Sigmoid colon (tissue), 7 donors: ENCODE results near the gene ITM2C. TPM values are rescaled to one million over a fixed set of nuclear protein-coding genes. Genes with fewer than 3 reads are reported as not detected.

Source experiments
- DNase-seq: peaks from one replicate; pipeline ENCODE4 v3.0.0-alpha.2; 2019
- H3K27ac ChIP-seq, 4 donors: fragments of 200-600 bp; sonication (generic); one replicate each; pipeline ENCODE4 v1.5.1; 2016 to 2019; ENCODE audit warnings: mild to moderate bottlenecking in 1 of 4
- H3K27me3 ChIP-seq, 3 donors: fragments of 200-600 bp; sonication (generic); one replicate each; pipeline ENCODE4 v1.5.1; 2019; ENCODE audit warnings: mild to moderate bottlenecking in 1 of 3
- H3K36me3 ChIP-seq, 4 donors: fragments of 200-600 bp; sonication (generic); one replicate each; pipeline ENCODE4 v1.5.1; 2016 to 2019
- H3K4me1 ChIP-seq, 4 donors: fragments of 200-600 bp; sonication (generic); one replicate each; pipeline ENCODE4 v1.5.1; 2017 to 2019
- H3K4me3 ChIP-seq, 4 donors: fragments of 200-600 bp; sonication (generic); one replicate each; pipeline ENCODE4 v1.5.1; 2017 to 2019; ENCODE audit warnings: mild to moderate bottlenecking in 2 of 4, moderate library complexity in 1 of 4
- H3K9me3 ChIP-seq, 4 donors: fragments of 200-600 bp in 3 of 4; sonication (generic) in 3 of 4; one replicate each; pipeline versions ENCODE4 v1.5.1 to v1.6.1; 2013 to 2019
- CTCF ChIP-seq, 4 experiments: fragments of 450-650 bp in 3 of 4; fragments of 200-600 bp in 1 of 4; IDR thresholded peaks; one replicate each; pipeline ENCODE4 v1.5.1; 2016 to 2019; ENCODE audit warnings: antibody characterized with exemption in 4 of 4, mild to moderate bottlenecking in 3 of 4, moderate library complexity in 2 of 4
- EP300 ChIP-seq, 4 donors: sonication (generic); formaldehyde crosslinking; IDR thresholded peaks; one replicate each; pipeline ENCODE4 v1.6.1; 2017; ENCODE audit warnings: antibody characterized with exemption in 4 of 4
- POLR2A ChIP-seq, 2 donors: fragments of 450-650 bp; IDR thresholded peaks; one replicate each; pipeline ENCODE4 v1.6.1; 2016; ENCODE audit warnings: antibody characterized with exemption in 2 of 2, mild to moderate bottlenecking in 2 of 2, moderate library complexity in 2 of 2
- POLR2AphosphoS5 ChIP-seq, 4 donors: sonication (generic); formaldehyde crosslinking; IDR thresholded peaks; one replicate each; pipeline ENCODE4 v1.6.1; 2017; ENCODE audit warnings: antibody characterized with exemption in 4 of 4
- WGBS, 2 donors: extraction: QIAGEN DNeasy Blood & Tissue Kit; methylation state at CpG; one replicate each; pipeline ENCODE4 v1.1.7; 2013; 5-methylcytosine and 5-hydroxymethylcytosine counted together
- intact Hi-C: fragments of 100-400 bp; cut with DNase I; formaldehyde crosslinking; loops from one replicate; pipeline ENCODE4 v1.15.1; 2023
- polyA plus RNA-seq, 3 donors: library from polyadenylated mRNA; stranded (reverse); fragments of 200-250 nt; gene quantifications; one replicate each; pipeline ENCODE4 v1.2.3, GENCODE V29; 2013
- total RNA-seq, 4 donors: library from RNA; depleted of rRNA; stranded (reverse); fragments of >200 nt; gene quantifications; one replicate each; pipeline ENCODE4 v1.1.0, GENCODE V29; 2016
- donor health status: healthy with polysubstance abuse.
- donor health status: Bipolar disorder and iron deficiency.
- donor health status: healthy.

ITM2C gene
- total and polyA plus RNA-seq, 7 donors, result 107 to 1,275 (median 206) TPM

- TF ChIP-seq POLR2A (IDR thresholded peaks at IDR 0.05) (no peak), CTCF (IDR thresholded peaks at IDR 0.05) (no peak), POLR2AphosphoS5 (IDR thresholded peaks at IDR 0.05) (no peak)
- WGBS, 2 donors, result 31 to 67% methylated on average over 27 of the region's 27 CpGs
- intact Hi-C loops, result no loop called here
- peaks cover 26 to 48% (median 37%) of the 10 kb centered on the region in 4 donors for H3K36me3 ChIP-seq
- peaks cover 0 to 24% (median 16%) of the 10 kb centered on the region in 4 donors for H3K4me1 ChIP-seq
- DNase-seq, result peak; percentile 51
- no peak overlapping the region for H3K4me3 ChIP-seq
- H3K9me3 ChIP-seq, result no peaks in the 10 kb centered on the region
- no peaks in the 10 kb centered on the region for H3K27me3 ChIP-seq
- H3K27ac ChIP-seq, result no peak overlapping the region
Measured at GRCh38 chr2:230877116-230877758, 12.5 kb downstream of the ITM2C start.

- H3K4me1 ChIP-seq, result peaks cover 0 to 17% (median 9%) of the 10 kb centered on the region in 4 donors
- DNase-seq, result peak; percentile 53
- H3K36me3 ChIP-seq, result peaks cover 26 to 48% (median 37%) of the 10 kb centered on the region in 4 donors
- H3K27ac ChIP-seq, result peak overlapping the region in 1 of 4 donors; percentile 18
- 20 to 42% methylated on average over 20 of the region's 20 CpGs for WGBS, 2 donors
- H3K27me3 ChIP-seq, result no peaks in the 10 kb centered on the region
- intact Hi-C loops, result no loop called here
- H3K4me3 ChIP-seq, result no peak overlapping the region
- no peaks in the 10 kb centered on the region for H3K9me3 ChIP-seq
- TF ChIP-seq POLR2AphosphoS5 (IDR thresholded peaks at IDR 0.05), result no peak
- no peak for TF ChIP-seq CTCF (IDR thresholded peaks at IDR 0.05)
- no peak for TF ChIP-seq POLR2A (IDR thresholded peaks at IDR 0.05)
- no peak for TF ChIP-seq EP300 (IDR thresholded peaks at IDR 0.05)
Measured at GRCh38 chr2:230877759-230878598, 13.2 kb downstream of the ITM2C start.

GRCh38 chr2:230878599-230879188, 14.0 kb downstream of the ITM2C start:
- no peaks in the 10 kb centered on the region for H3K27me3 ChIP-seq
- intact Hi-C loops, result no loop called here
- H3K27ac ChIP-seq, result peak overlapping the region in 1 of 4 donors; percentile 18
- H3K36me3 ChIP-seq, result peaks cover 26 to 48% (median 37%) of the 10 kb centered on the region in 4 donors
- peak; percentile 51 for DNase-seq
- 26 to 59% methylated on average over 10 of the region's 10 CpGs for WGBS, 2 donors
- no peak for TF ChIP-seq POLR2AphosphoS5 (IDR thresholded peaks at IDR 0.05)
- TF ChIP-seq POLR2A (IDR thresholded peaks at IDR 0.05), result no peak
- TF ChIP-seq CTCF (IDR thresholded peaks at IDR 0.05), result no peak
- no peak for TF ChIP-seq EP300 (IDR thresholded peaks at IDR 0.05)
- no peak overlapping the region for H3K4me3 ChIP-seq
- H3K4me1 ChIP-seq, result peaks cover 0 to 9% (median 4%) of the 10 kb centered on the region in 4 donors
- H3K9me3 ChIP-seq, result no peaks in the 10 kb centered on the region

- no peaks in the 10 kb centered on the region for H3K27me3 ChIP-seq
- H3K36me3 ChIP-seq, result peaks cover 26 to 47% (median 36%) of the 10 kb centered on the region in 4 donors
- peak; percentile 57 for DNase-seq
- 13 to 61% methylated on average over 11 of the region's 11 CpGs for WGBS, 2 donors
- peaks cover 0 to 3% (median 0%) of the 10 kb centered on the region in 4 donors for H3K4me1 ChIP-seq
- peak overlapping the region in 1 of 4 donors; percentile 18 for H3K27ac ChIP-seq
- TF ChIP-seq EP300 (IDR thresholded peaks at IDR 0.05) (no peak), POLR2A (IDR thresholded peaks at IDR 0.05) (no peak), POLR2AphosphoS5 (IDR thresholded peaks at IDR 0.05) (no peak), CTCF (IDR thresholded peaks at IDR 0.05) (no peak)
- no peaks in the 10 kb centered on the region for H3K9me3 ChIP-seq
- intact Hi-C loops, result no loop called here
- no peak overlapping the region for H3K4me3 ChIP-seq
Measured at GRCh38 chr2:230879271-230879882, 14.6 kb downstream of the ITM2C start.
